ENCODE measurements around the gene GPR107.

- TF ChIP-seq, protein P1, sequence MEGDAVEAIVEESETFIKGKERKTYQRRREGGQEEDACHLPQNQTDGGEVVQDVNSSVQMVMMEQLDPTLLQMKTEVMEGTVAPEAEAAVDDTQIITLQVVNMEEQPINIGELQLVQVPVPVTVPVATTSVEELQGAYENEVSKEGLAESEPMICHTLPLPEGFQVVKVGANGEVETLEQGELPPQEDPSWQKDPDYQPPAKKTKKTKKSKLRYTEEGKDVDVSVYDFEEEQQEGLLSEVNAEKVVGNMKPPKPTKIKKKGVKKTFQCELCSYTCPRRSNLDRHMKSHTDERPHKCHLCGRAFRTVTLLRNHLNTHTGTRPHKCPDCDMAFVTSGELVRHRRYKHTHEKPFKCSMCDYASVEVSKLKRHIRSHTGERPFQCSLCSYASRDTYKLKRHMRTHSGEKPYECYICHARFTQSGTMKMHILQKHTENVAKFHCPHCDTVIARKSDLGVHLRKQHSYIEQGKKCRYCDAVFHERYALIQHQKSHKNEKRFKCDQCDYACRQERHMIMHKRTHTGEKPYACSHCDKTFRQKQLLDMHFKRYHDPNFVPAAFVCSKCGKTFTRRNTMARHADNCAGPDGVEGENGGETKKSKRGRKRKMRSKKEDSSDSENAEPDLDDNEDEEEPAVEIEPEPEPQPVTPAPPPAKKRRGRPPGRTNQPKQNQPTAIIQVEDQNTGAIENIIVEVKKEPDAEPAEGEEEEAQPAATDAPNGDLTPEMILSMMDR (IDR thresholded peaks at IDR 0.05), result no peak
- TF ChIP-seq POLR2A (IDR thresholded peaks at IDR 0.05), result no peak
Observed at GRCh38 chr9:130126721-130127433, 73.2 kb downstream of the GPR107 start.
